Neural cell (in vitro differentiated cells): ENCODE measurements around the gene CDC42BPB. TPM values are rescaled to one million over a fixed set of nuclear protein-coding genes. Genes with fewer than 3 reads are reported as not detected.

Experiments used
- H2AFZ ChIP-seq: fragments of 200-600, 300-800 bp; sonication (generic), shearing (Covaris generic); 2 replicates; pipeline ENCODE4 v1.6.0; 2014; ENCODE audit warnings: low read depth, mild to moderate bottlenecking, antibody characterized with exemption, low read length, moderate library complexity
- H3F3A ChIP-seq: fragments of 200-600 bp; shearing (Covaris generic); 2 replicates; pipeline ENCODE4 v1.6.1; 2016; ENCODE audit warnings: mild to moderate bottlenecking, moderate library complexity, mixed read lengths, antibody characterized with exemption, low read length; ENCODE audit not compliant: insufficient read depth, poor library complexity, severe bottlenecking
- H3K27ac ChIP-seq: fragments of 200-600, 300-800 bp; sonication (generic), shearing (Covaris generic); 2 replicates; pipeline ENCODE4 v1.5.1; 2014; ENCODE audit warnings: mild to moderate bottlenecking, low read length, moderate library complexity
- H3K27me3 ChIP-seq: fragments of 300-800, 200-600 bp; sonication (generic), shearing (Covaris generic); 2 replicates; pipeline ENCODE4 v1.6.0; 2014; ENCODE audit warnings: mild to moderate bottlenecking, low read depth, low read length, moderate library complexity; ENCODE audit not compliant: insufficient read depth
- H3K36me3 ChIP-seq: fragments of 300-800, 200-600 bp; sonication (generic), shearing (Covaris generic); 2 replicates; pipeline ENCODE4 v1.5.1; 2014; ENCODE audit warnings: mild to moderate bottlenecking, antibody characterized with exemption, low read length, moderate library complexity; ENCODE audit not compliant: insufficient read depth
- H3K4me2 ChIP-seq: fragments of 300-800, 200-600 bp; sonication (generic), shearing (Covaris generic); 2 replicates; pipeline ENCODE4 v1.6.0; 2014; ENCODE audit warnings: mild to moderate bottlenecking, low read length
- H3K4me3 ChIP-seq: fragments of 300-800, 200-600 bp; sonication (generic), shearing (Covaris generic); 2 replicates; pipeline ENCODE4 v1.5.1; 2014; ENCODE audit warnings: mild to moderate bottlenecking, low read length, moderate library complexity
- H3K79me2 ChIP-seq: fragments of 200-600 bp; shearing (Covaris generic); replicated peaks from 2 replicates; pipeline ENCODE4 v1.6.0; 2014; ENCODE audit warnings: mild to moderate bottlenecking, low read length, moderate library complexity; ENCODE audit not compliant: insufficient read depth
- H3K9ac ChIP-seq: fragments of 300-800, 200-600 bp; sonication (generic), shearing (Covaris generic); 2 replicates; pipeline ENCODE4 v1.6.1; 2016; ENCODE audit warnings: mild to moderate bottlenecking, low read length, mixed read lengths
- H3K9me2 ChIP-seq: fragments of 200-600 bp; shearing (Covaris generic); 2 replicates; pipeline ENCODE4 v1.6.1; 2016; ENCODE audit warnings: mild to moderate bottlenecking, low read length, mixed read lengths; ENCODE audit not compliant: insufficient read depth
- H3K9me3 ChIP-seq: fragments of 200-600, 300-800 bp; sonication (generic), shearing (Covaris generic); 2 replicates; pipeline ENCODE4 v1.6.1; 2016; ENCODE audit warnings: mild to moderate bottlenecking, mixed run types, low read length, moderate library complexity, mixed read lengths
- H4K20me1 ChIP-seq: fragments of 200-600 bp; shearing (Covaris generic); 2 replicates; pipeline ENCODE4 v1.6.1; 2016; ENCODE audit warnings: mild to moderate bottlenecking, mixed run types; ENCODE audit not compliant: insufficient read depth
- CTCF ChIP-seq: fragments of 450-650 bp; IDR thresholded peaks from 2 replicates; pipeline ENCODE4 v1.5.1; 2014; ENCODE audit warnings: antibody characterized with exemption, mild to moderate bottlenecking, moderate library complexity; ENCODE audit not compliant: poor library complexity, severe bottlenecking
- EP300 ChIP-seq: fragments of 450-650 bp; conservative IDR thresholded peaks from 2 replicates; pipeline ENCODE4 v1.6.1; 2014; ENCODE audit warnings: antibody characterized with exemption, mild to moderate bottlenecking, moderate library complexity; ENCODE audit not compliant: poor library complexity, severe bottlenecking
- EZH2 ChIP-seq: fragments of 200-600, 300-800 bp; shearing (Covaris generic), sonication (generic); IDR thresholded peaks from 2 replicates; pipeline ENCODE4 v1.6.1; 2014; ENCODE audit warnings: antibody characterized with exemption, low read length, borderline replicate concordance, mild to moderate bottlenecking; ENCODE audit not compliant: insufficient read depth, poor library complexity, severe bottlenecking
- MXI1 ChIP-seq: fragments of 450-650 bp; conservative IDR thresholded peaks from 2 replicates; pipeline ENCODE4 v1.6.1; 2014; ENCODE audit warnings: antibody characterized with exemption, mild to moderate bottlenecking; ENCODE audit not compliant: poor library complexity, severe bottlenecking
- POLR2AphosphoS5 ChIP-seq: IDR thresholded peaks from 2 replicates; pipeline ENCODE4 v1.6.1; 2012
- RAD21 ChIP-seq: fragments of 450-650 bp; conservative IDR thresholded peaks from 2 replicates; pipeline ENCODE4 v1.6.1; 2014; ENCODE audit warnings: antibody characterized with exemption, mild to moderate bottlenecking, moderate library complexity
- REST ChIP-seq: IDR thresholded peaks from 2 replicates; pipeline ENCODE4 v1.6.1; 2012; ENCODE audit warnings: borderline replicate concordance
- SMC3 ChIP-seq: fragments of 450-650 bp; conservative IDR thresholded peaks from 2 replicates; pipeline ENCODE4 v1.6.1; 2014; ENCODE audit warnings: antibody characterized with exemption, mild to moderate bottlenecking, moderate library complexity; ENCODE audit not compliant: poor library complexity
- TAF1 ChIP-seq: IDR thresholded peaks from 2 replicates; pipeline ENCODE4 v1.6.1; 2012; ENCODE audit warnings: low read depth
- polyA plus RNA-seq: library from polyadenylated mRNA; depleted of rRNA; stranded (reverse); fragments of >200 nt; gene quantifications from 2 replicates; pipeline ENCODE4 v1.2.3, GENCODE V29; 2014

CDC42BPB gene
- polyA plus RNA-seq, 1 donor from 2014 or later = 43.8 TPM

- Histone ChIP-seq H3F3A (no peaks in the 10 kb centered on the region), H3K27me3 (peaks cover 74% of the 10 kb centered on the region), H3K9me2 (no peaks in the 10 kb centered on the region), H4K20me1 (no peaks in the 10 kb centered on the region), H3K4me2 (no peak overlapping the region), H2AFZ (no peak overlapping the region), H3K9me3 (peaks cover 4% of the 10 kb centered on the region), H3K36me3 (no peaks in the 10 kb centered on the region), H3K9ac (no peak overlapping the region), H3K79me2 (no peaks in the 10 kb centered on the region), H3K27ac (no peak overlapping the region), H3K4me3 (no peak overlapping the region)
- TF ChIP-seq RAD21 (no peak), CTCF (no peak), SMC3 (no peak), EP300 (no peak), REST (no peak)
Measured at GRCh38 chr14:102923925-102924486, 133.3 kb downstream of the CDC42BPB start.

- H2AFZ ChIP-seq = no peak overlapping the region
- H3K9ac ChIP-seq = no peak overlapping the region
- H3K79me2 ChIP-seq = no peaks in the 10 kb centered on the region
- H3K36me3 ChIP-seq = no peaks in the 10 kb centered on the region
- H3K27ac ChIP-seq = no peak overlapping the region
- H3K4me3 ChIP-seq = no peak overlapping the region
- no peaks in the 10 kb centered on the region for H3K9me2 ChIP-seq
- H3K27me3 ChIP-seq = peaks cover 68% of the 10 kb centered on the region
- H3K9me3 ChIP-seq = peaks cover 4% of the 10 kb centered on the region
- H3K4me2 ChIP-seq = no peak overlapping the region
- H3F3A ChIP-seq = no peaks in the 10 kb centered on the region
- no peaks in the 10 kb centered on the region for H4K20me1 ChIP-seq
- no peak for TF ChIP-seq MXI1
- no peak for TF ChIP-seq TAF1
- TF ChIP-seq EP300 = no peak
- TF ChIP-seq POLR2AphosphoS5 = no peak
- no peak for TF ChIP-seq SMC3
- TF ChIP-seq RAD21 = no peak
- TF ChIP-seq EZH2 = no peak
- TF ChIP-seq REST = no peak
Measured at GRCh38 chr14:102923201-102923924, 134.0 kb downstream of the CDC42BPB start.
